Medulla oblongata (tissue), 1 donor: ENCODE data around the gene RBM15.

Experiments used
- DNase-seq: peaks from one replicate; pipeline ENCODE4 v3.0.0-alpha.2; 2015; ENCODE audit errors: extremely low spot score

The RBM15 gene, protein sequence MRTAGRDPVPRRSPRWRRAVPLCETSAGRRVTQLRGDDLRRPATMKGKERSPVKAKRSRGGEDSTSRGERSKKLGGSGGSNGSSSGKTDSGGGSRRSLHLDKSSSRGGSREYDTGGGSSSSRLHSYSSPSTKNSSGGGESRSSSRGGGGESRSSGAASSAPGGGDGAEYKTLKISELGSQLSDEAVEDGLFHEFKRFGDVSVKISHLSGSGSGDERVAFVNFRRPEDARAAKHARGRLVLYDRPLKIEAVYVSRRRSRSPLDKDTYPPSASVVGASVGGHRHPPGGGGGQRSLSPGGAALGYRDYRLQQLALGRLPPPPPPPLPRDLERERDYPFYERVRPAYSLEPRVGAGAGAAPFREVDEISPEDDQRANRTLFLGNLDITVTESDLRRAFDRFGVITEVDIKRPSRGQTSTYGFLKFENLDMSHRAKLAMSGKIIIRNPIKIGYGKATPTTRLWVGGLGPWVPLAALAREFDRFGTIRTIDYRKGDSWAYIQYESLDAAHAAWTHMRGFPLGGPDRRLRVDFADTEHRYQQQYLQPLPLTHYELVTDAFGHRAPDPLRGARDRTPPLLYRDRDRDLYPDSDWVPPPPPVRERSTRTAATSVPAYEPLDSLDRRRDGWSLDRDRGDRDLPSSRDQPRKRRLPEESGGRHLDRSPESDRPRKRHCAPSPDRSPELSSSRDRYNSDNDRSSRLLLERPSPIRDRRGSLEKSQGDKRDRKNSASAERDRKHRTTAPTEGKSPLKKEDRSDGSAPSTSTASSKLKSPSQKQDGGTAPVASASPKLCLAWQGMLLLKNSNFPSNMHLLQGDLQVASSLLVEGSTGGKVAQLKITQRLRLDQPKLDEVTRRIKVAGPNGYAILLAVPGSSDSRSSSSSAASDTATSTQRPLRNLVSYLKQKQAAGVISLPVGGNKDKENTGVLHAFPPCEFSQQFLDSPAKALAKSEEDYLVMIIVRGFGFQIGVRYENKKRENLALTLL

DNA sequence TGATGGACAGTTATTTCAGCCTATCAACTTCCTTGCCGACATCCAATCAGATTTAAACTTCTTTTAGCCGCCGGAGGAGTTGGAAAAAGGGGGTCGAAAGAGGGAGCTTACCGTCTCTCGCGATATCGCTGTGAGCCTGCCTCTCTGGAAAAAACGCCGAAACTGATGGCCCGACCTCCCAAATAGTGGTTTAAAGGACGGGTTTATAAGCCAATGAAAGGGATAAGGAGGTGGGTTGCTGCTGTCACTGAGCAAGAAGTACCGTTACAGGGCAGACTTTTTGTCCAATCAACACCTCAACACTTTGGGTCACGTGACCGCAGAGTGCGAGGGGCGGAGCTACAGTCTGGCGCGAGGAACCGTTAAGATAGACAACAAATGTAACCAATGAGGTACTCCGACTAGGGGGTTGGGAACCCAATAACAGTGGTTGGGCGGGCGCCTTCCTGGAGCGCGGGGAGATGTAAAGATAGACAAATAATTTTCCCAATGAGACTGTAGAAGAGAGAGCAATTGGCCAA lies at the start of gene RBM15:
TSS of gene RBM15 (plus strand) at position 492 of the 521 bp plus-strand sequence. CDS start at position 521, 29 bp downstream.
- peak; percentile 100 for DNase-seq

- no peak for DNase-seq
Measured at GRCh38 chr1:110291241-110292030, 47.7 kb upstream of the RBM15 start.

- DNase-seq: no peak
Measured at GRCh38 chr1:110292031-110292741, 47.0 kb upstream of the RBM15 start.

- no peak for DNase-seq
Measured at GRCh38 chr1:110293601-110294104, 45.5 kb upstream of the RBM15 start.

GRCh38 chr1:110294308-110294707 lies 44.9 kb upstream of the RBM15 start:
- no peak for DNase-seq

- no peak for DNase-seq
Measured at GRCh38 chr1:110298991-110299390, 40.2 kb upstream of the RBM15 start.

DNA sequence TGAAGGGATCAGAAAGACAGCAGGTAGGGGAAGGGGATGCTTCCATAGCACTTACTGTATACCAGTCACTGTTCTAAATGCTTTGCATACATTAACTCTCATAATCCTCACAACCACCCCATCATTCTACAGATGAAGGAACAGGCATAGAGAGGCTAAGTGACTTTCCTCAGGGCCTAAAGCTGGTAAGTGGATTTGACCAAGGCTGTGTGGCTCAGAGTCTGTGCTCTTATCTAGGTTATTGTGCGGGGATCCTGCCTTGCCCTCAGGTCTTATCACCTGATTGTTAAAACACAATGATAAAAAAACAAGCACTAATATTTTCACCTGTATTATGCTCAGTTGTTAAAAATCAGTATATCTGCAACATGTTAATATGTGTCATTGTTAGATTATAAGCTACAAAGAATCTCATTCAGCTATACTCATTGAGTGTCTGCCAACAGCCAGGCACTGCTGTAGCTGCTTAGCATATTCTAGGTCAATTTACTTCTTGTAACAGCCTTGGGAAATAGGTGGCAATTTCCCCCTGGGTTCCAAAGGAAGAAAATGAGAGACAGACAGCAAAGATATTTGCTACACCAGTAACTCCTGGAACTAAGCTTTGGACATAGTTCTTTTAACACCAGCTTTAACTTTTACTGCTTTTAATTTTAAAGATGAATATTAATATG lies 38.6 kb upstream of the RBM15 start:
- DNase-seq: no peak

DNA sequence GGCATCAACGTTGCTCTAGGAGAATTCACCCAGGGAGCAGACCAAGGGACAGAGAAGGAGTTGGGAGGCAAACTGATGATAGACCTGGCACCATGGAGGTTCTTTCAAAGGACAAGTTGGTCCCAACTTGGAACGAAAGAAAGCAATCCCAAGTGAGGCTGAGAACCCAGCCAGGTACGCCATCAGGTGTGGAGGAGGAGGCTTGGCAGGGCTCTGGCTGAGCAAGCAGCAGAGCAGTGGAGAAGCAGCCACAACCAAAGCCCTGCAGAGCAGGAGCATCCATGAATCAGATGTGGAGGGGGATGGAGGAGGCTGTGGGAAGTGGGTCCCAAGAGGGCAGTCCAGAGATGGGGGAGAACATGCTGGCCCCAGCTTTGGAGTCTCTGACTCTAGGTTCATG lies 36.3 kb upstream of the RBM15 start:
- DNase-seq: no peak

GRCh38 chr1:110305900-110306420 lies 33.2 kb upstream of the RBM15 start:
- DNase-seq: no peak

- DNase-seq: no peak
Measured at GRCh38 chr1:110307239-110307974, 31.8 kb upstream of the RBM15 start.

- no peak for DNase-seq
Measured at GRCh38 chr1:110308247-110308646, 30.9 kb upstream of the RBM15 start.

- DNase-seq: no peak
Measured at GRCh38 chr1:110309139-110309538, 30.0 kb upstream of the RBM15 start.

DNA sequence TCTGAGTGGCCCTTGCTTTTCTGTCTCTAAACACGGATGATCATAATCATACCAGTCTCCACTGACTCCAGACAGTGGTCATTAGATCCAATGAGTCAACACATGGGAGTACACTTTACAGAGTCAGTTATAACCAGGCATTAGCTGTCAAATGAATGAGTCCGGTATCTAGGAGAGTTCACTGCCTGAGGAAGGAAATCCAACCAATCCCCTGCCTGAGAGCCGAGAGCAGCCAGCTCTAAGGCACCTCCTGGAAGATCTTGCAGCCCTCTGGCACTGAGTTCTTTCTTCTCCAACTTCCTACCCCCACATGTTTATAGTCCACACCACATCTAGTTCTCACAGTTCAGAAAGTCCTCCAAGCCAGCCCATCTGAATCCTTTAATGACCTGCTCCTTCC lies 29.4 kb upstream of the RBM15 start:
- no peak for DNase-seq

DNA sequence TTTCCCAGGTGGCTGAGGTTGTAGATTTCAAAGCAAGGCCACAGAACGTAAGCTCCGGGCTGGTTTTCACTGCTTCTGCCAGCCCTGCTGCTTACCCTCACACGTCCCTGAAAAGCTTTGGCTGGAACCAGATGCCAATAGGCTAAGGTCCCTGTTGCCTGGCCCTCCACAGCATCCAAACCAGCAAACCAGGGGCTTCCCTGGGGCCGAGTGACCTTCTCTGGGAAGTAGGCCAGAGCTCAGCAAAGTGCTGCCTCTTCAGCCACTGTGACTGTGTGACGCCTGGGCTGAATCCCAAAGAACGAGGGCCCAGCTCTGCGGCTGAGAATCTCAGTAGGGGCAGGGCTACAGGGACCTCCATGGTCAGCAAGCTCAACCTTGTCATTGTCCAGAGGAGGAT lies 28.9 kb upstream of the RBM15 start:
- DNase-seq: peak; percentile 76

DNA sequence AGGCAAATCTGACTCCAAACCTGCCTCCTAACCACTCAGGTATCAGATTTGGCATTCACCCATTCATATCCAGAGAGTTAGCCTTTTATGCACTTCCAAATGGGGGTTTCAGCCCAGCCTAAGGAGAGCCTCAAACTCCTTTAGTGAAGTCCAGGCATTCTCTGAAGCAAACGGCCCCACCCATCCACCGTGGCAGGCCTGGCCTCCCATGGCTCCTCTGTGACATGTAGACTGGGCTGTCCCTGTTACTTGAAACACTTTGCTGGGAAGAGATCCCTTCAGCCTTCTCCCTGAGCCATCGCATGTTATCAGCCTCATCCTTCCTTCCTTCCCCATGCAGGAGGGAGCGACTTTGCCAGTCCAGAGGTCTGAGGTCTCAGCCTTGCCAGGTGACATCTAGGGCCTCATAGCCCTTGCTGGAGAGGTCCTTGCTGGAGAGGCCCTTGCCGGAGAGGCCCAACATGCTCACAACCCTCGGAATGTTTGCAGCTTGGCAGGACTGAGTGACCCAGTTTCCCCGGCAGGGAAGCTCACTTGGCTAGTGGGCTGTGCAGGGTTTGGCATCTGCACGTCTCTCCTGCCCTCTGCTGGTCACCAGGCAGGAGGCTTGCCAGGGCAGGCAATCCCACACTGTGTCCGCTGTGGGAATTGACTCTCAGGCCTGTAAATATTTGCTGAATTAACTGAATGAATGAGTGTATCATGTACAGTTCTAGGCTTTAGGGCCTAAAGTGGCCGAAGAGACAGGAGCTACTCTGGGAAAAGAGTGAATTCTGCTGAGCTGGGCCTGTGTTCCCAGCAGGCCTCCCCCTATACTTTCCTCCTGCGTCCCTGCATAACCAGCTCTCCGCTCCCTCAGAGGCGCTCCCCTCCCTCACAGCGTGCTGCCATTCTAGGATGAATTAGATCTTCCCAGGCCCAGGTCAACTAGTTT lies 26.7 kb upstream of the RBM15 start:
- DNase-seq: peak; percentile 90

- no peak for DNase-seq
Measured at GRCh38 chr1:110316735-110317134, 22.4 kb upstream of the RBM15 start.

GRCh38 chr1:110318046-110318445 lies 21.1 kb upstream of the RBM15 start:
- DNase-seq: no peak
